ENCODE measurements around the gene PKP2.

Gene PKP2

GRCh38 chr12:32860192-32860591, 36.4 kb downstream of the PKP2 start:
- DNase-seq = no peak

- DNase-seq = no peak
These were observed 37.2 kb downstream of the PKP2 start for GRCh38 chr12:32859389-32859788.

GRCh38 chr12:32854716-32855115, 41.9 kb downstream of the PKP2 start:
- no peak for DNase-seq

- no peak for DNase-seq
These were observed 42.5 kb downstream of the PKP2 start for GRCh38 chr12:32854097-32854496.

- no peak for DNase-seq
These were observed 49.3 kb downstream of the PKP2 start for GRCh38 chr12:32847287-32847686.

- DNase-seq = no peak
These were observed 50.5 kb downstream of the PKP2 start for GRCh38 chr12:32846053-32846452.

- DNase-seq = no peak
These were observed 53.0 kb downstream of the PKP2 start for GRCh38 chr12:32843528-32844095.

GRCh38 chr12:32841061-32841460, 55.5 kb downstream of the PKP2 start:
- DNase-seq = no peak

- DNase-seq = no peak
These were observed 56.7 kb downstream of the PKP2 start for GRCh38 chr12:32839828-32840227.

- no peak for DNase-seq
These were observed 58.6 kb downstream of the PKP2 start for GRCh38 chr12:32837974-32838373.

- DNase-seq = no peak
These were observed 59.9 kb downstream of the PKP2 start for GRCh38 chr12:32836710-32837109.

GRCh38 chr12:32834122-32834521, 62.5 kb downstream of the PKP2 start:
- no peak for DNase-seq

GRCh38 chr12:32828552-32828951, 68.0 kb downstream of the PKP2 start:
- no peak for DNase-seq

GRCh38 chr12:32828120-32828519, 68.5 kb downstream of the PKP2 start:
- DNase-seq = no peak

GRCh38 chr12:32826807-32827412, 69.7 kb downstream of the PKP2 start:
- no peak for DNase-seq

GRCh38 chr12:32824596-32824995, 72.0 kb downstream of the PKP2 start:
- no peak for DNase-seq

- no peak for DNase-seq
These were observed 74.2 kb downstream of the PKP2 start for GRCh38 chr12:32822344-32822743.

- DNase-seq = no peak
These were observed 74.9 kb downstream of the PKP2 start for GRCh38 chr12:32821710-32822109.

GRCh38 chr12:32821293-32821692, 75.3 kb downstream of the PKP2 start:
- no peak for DNase-seq

- no peak for DNase-seq
These were observed 76.1 kb downstream of the PKP2 start for GRCh38 chr12:32820376-32820931.

GRCh38 chr12:32819424-32819823, 77.2 kb downstream of the PKP2 start:
- DNase-seq = no peak

- DNase-seq = no peak
These were observed 84.7 kb downstream of the PKP2 start for GRCh38 chr12:32811686-32812392.

- DNase-seq = no peak
These were observed 86.7 kb downstream of the PKP2 start for GRCh38 chr12:32809846-32810245.

- DNase-seq = no peak
These were observed 87.4 kb downstream of the PKP2 start for GRCh38 chr12:32809196-32809595.
